ENCODE measurements around the gene SGO2.

DNA sequence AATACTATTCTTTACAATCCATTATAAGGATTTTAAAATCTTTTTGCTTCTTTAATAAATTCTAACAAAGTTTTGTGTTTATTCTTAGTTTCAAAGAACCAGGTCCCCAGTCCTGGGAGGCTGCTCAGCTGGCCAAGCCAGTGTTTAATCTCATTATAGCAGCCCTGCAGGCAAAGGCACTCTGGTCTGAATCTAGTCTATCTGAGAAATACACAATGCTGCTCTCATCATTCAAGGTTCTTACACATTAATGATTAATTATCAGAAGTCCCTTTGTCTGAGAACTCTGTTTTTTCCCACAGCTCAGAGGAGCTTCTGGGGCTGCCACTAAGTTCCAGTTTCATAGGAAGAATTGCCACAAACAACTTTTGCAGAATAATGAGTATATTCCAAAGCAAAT is 43.8 kb upstream of the SGO2 start:
- TF ChIP-seq GATA2 (IDR thresholded peaks at IDR 0.05; ENCODE audit: low read depth, low read length) = no peak
- TF ChIP-seq GATA3 (IDR thresholded peaks at IDR 0.05; ENCODE audit: low read depth, low read length) = no peak

Data from SH-SY5Y (cell line).